Colonic mucosa (tissue), 4 donors: ENCODE data around the gene SCLT1. TPM values are rescaled to one million over a fixed set of nuclear protein-coding genes. Genes with fewer than 3 reads are reported as not detected.

Experiments used
- DNase-seq: peaks from one replicate; pipeline ENCODE4 v3.0.0-alpha.2; 2020
- H3K27ac ChIP-seq: fragments of 200-600 bp; one replicate; pipeline ENCODE4 v1.8.0; 2021
- H3K27me3 ChIP-seq: fragments of 200-600 bp; one replicate; pipeline ENCODE4 v1.8.0; 2021
- H3K36me3 ChIP-seq: fragments of 200-600 bp; one replicate; pipeline ENCODE4 v1.8.0; 2021
- H3K4me1 ChIP-seq: fragments of 200-600 bp; one replicate; pipeline ENCODE4 v1.8.0; 2021; ENCODE audit warnings: mild to moderate bottlenecking
- H3K4me3 ChIP-seq: fragments of 200-600 bp; one replicate; pipeline ENCODE4 v1.8.0; 2021
- H3K9ac ChIP-seq, 2 donors: one replicate each; pipeline ENCODE4 v1.7.0; 2013; ENCODE audit warnings: control low read depth in 2 of 2, low read depth in 2 of 2, low read length in 2 of 2
- H3K9me3 ChIP-seq: fragments of 200-600 bp; one replicate; pipeline ENCODE4 v1.8.0; 2021
- CTCF ChIP-seq: fragments of 200-600 bp; IDR thresholded peaks from one replicate; pipeline ENCODE4 v1.8.0; 2022; ENCODE audit warnings: antibody characterized with exemption, mild to moderate bottlenecking
- intact Hi-C: fragments of 100-400 bp; cut with DNase I; formaldehyde crosslinking; loops from one replicate; pipeline ENCODE4 v1.14.1; 2022
- total RNA-seq, 2 donors: library from RNA; stranded (reverse); fragmentation: NEBNext Ultra II Directional in 1 of 2; extraction: Animal tissue kit (Norgen Biotek cat#: 25700) in 1 of 2; gene quantifications; one replicate each; pipeline ENCODE4 v1.2.1, GENCODE V29; 2021
- donor health status: healthy.
- donor health status: DM: no; HTN: no; CAD: no.
- donor health status: DM: no; HTN: no; CAD: no.

Gene SCLT1
- total RNA-seq, 2 donors from 2014 or later, result 8.4 to 13.9 TPM

GRCh38 chr4:129094347-129094746, 1.0 kb upstream of the SCLT1 start:
- TF ChIP-seq CTCF, result no peak
- no peak overlapping the region for H3K9ac ChIP-seq
- H3K36me3 ChIP-seq, result no peaks in the 10 kb centered on the region
- no peak overlapping the region for H3K27ac ChIP-seq
- H3K27me3 ChIP-seq, result no peaks in the 10 kb centered on the region
- no peaks in the 10 kb centered on the region for H3K9me3 ChIP-seq
- H3K4me1 ChIP-seq, result no peaks in the 10 kb centered on the region
- H3K4me3 ChIP-seq, result no peak overlapping the region
- no peak for DNase-seq
- intact Hi-C loops, result no loop called here

- Histone ChIP-seq H3K36me3 (no peaks in the 10 kb centered on the region), H3K27ac (peak overlapping the region; percentile 96), H3K4me1 (no peaks in the 10 kb centered on the region), H3K9ac (peak overlapping the region; percentile 88 to 98), H3K9me3 (no peaks in the 10 kb centered on the region), H3K27me3 (no peaks in the 10 kb centered on the region), H3K4me3 (peak overlapping the region; percentile 70)
- no peak for TF ChIP-seq CTCF
- intact Hi-C loops, result no loop called here
- no peak for DNase-seq
Observed at GRCh38 chr4:129092631-129093190, 628 bp downstream of the SCLT1 start.

GRCh38 chr4:129087516-129087915, 5.8 kb downstream of the SCLT1 start:
- Histone ChIP-seq H3K9me3 (no peaks in the 10 kb centered on the region), H3K4me3 (no peak overlapping the region), H3K27me3 (no peaks in the 10 kb centered on the region), H3K27ac (no peak overlapping the region), H3K9ac (no peak overlapping the region), H3K36me3 (no peaks in the 10 kb centered on the region), H3K4me1 (no peaks in the 10 kb centered on the region)
- intact Hi-C loops, result no loop called here
- DNase-seq, result no peak
- no peak for TF ChIP-seq CTCF

GRCh38 chr4:129085472-129085871, 7.9 kb downstream of the SCLT1 start:
- Histone ChIP-seq H3K4me3 (no peak overlapping the region), H3K9ac (no peak overlapping the region), H3K4me1 (no peaks in the 10 kb centered on the region), H3K27me3 (no peaks in the 10 kb centered on the region), H3K27ac (no peak overlapping the region), H3K36me3 (no peaks in the 10 kb centered on the region), H3K9me3 (no peaks in the 10 kb centered on the region)
- no peak for TF ChIP-seq CTCF
- intact Hi-C loops, result no loop called here
- DNase-seq, result no peak

GRCh38 chr4:129082302-129082701, 11.0 kb downstream of the SCLT1 start:
- no peaks in the 10 kb centered on the region for H3K27me3 ChIP-seq
- no peaks in the 10 kb centered on the region for H3K36me3 ChIP-seq
- no peak overlapping the region for H3K4me3 ChIP-seq
- H3K4me1 ChIP-seq, result no peaks in the 10 kb centered on the region
- no peak for DNase-seq
- H3K9ac ChIP-seq, result no peak overlapping the region
- no peaks in the 10 kb centered on the region for H3K9me3 ChIP-seq
- no peak overlapping the region for H3K27ac ChIP-seq
- no peak for TF ChIP-seq CTCF
- intact Hi-C loops, result no loop called here
